A673 (cell line): ENCODE data around the gene SORCS1.

ENCODE experiments used
- CTCF ChIP-seq: fragments of 300-800, 200-600 bp; sonication (generic); conservative IDR thresholded peaks from 2 replicates; pipeline ENCODE4 v1.5.1; 2017; ENCODE audit warnings: low read depth, mild to moderate bottlenecking, antibody characterized with exemption, low read length, moderate library complexity, mixed read lengths
- EZH2 ChIP-seq: fragments of 200-600 bp; sonication (generic); IDR thresholded peaks from 2 replicates; pipeline ENCODE4 v1.6.1; 2017; ENCODE audit warnings: borderline replicate concordance, low read depth, mild to moderate bottlenecking, mixed read lengths, antibody characterized with exemption, low read length; ENCODE audit not compliant: poor library complexity, severe bottlenecking

GRCh38 chr10:106643473-106643872 is 521.0 kb downstream of the SORCS1 start:
- no peak for TF ChIP-seq CTCF
- no peak for TF ChIP-seq EZH2
